Measurements from ENCODE around the gene PRM3.
"Not testable (repeated sequence)": the region's sequence is repeated elsewhere in the genome, so short reads cannot be mapped to it uniquely, and the experiment has no call there.

PRM3 gene

GRCh38 chr16:11303405-11304138 is 30.1 kb upstream of the PRM3 start:
- DNase-seq: no peak

GRCh38 chr16:11302977-11303376 is 29.5 kb upstream of the PRM3 start:
- no peak for DNase-seq

GRCh38 chr16:11301645-11302501 is 28.4 kb upstream of the PRM3 start:
- no peak for DNase-seq

GRCh38 chr16:11300560-11300892 is 27.1 kb upstream of the PRM3 start:
- DNase-seq: no peak

- DNase-seq: no peak
Measured at GRCh38 chr16:11299865-11300559, 26.6 kb upstream of the PRM3 start.

- peak in 2 of 6 experiments; percentile 5 to 9 for DNase-seq
Measured at GRCh38 chr16:11298950-11299547, 25.6 kb upstream of the PRM3 start.

- DNase-seq: no peak
Measured at GRCh38 chr16:11298143-11298900, 24.9 kb upstream of the PRM3 start.

- DNase-seq: peak; percentile 22 to 72 (median 52)
Measured at GRCh38 chr16:11297492-11298142, 24.2 kb upstream of the PRM3 start.

- DNase-seq: no peak
Measured at GRCh38 chr16:11296706-11297491, 23.5 kb upstream of the PRM3 start.

- DNase-seq: no peak
Measured at GRCh38 chr16:11296351-11296705, 22.9 kb upstream of the PRM3 start.

GRCh38 chr16:11295672-11296071 is 22.2 kb upstream of the PRM3 start:
- no peak for DNase-seq

GRCh38 chr16:11292076-11292748 is 18.8 kb upstream of the PRM3 start:
- no peak for DNase-seq

- no peak for DNase-seq
Measured at GRCh38 chr16:11291091-11291703, 17.8 kb upstream of the PRM3 start.

- no peak for DNase-seq
Measured at GRCh38 chr16:11290102-11290893, 16.9 kb upstream of the PRM3 start.

- not testable (repeated sequence) for DNase-seq
Measured at GRCh38 chr16:11289696-11290095, 16.3 kb upstream of the PRM3 start.

GRCh38 chr16:11289202-11289601 is 15.8 kb upstream of the PRM3 start:
- DNase-seq: no peak

- no peak for DNase-seq
Measured at GRCh38 chr16:11285842-11286241, 12.4 kb upstream of the PRM3 start.

GRCh38 chr16:11283820-11284248 is 10.4 kb upstream of the PRM3 start:
- DNase-seq: no peak

Data from stimulated activated naive CD4-positive, alpha-beta T cell (primary cell).